ENCODE measurements around the gene TSPAN9.

The TSPAN9 gene

DNA sequence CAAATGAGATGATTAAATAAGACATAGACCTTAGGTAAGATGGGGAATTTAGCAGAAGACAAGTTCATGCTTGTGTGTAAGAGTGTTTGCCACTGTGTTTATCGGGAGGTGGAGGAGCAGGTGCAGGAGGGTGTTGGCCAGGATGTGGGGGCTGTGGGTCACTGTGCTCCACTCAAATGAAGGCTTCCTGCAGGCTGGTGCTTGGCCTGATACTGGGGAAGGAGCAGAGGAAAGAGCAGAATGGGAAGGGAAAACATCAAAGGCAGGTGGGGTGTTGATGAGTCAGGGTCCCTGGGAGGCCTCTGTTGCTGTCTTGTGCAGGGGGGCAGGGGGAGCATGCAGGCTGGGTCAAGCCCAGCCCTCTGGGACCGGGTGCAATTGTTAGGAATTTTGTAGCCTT lies 126.5 kb downstream of the TSPAN9 start:
- Histone ChIP-seq H3K4me3 (ENCODE audit: low read length) (no peak overlapping the region), H3K4me1 (ENCODE audit: insufficient read depth, low read length) (peaks cover 9% of the 10 kb centered on the region; the same call in 1 of the 2 replicates), H3K9ac (ENCODE audit: low read depth, low read length) (no peak overlapping the region), H3K9me3 (ENCODE audit: insufficient read depth, low read depth, low read length) (no peaks in the 10 kb centered on the region), H3K27ac (ENCODE audit: low read length) (no peak overlapping the region), H3K36me3 (ENCODE audit: insufficient read depth, low read depth, low read length) (no peaks in the 10 kb centered on the region), H3K27me3 (ENCODE audit: insufficient read depth, low read length) (peaks cover 46% of the 10 kb centered on the region)

DNA sequence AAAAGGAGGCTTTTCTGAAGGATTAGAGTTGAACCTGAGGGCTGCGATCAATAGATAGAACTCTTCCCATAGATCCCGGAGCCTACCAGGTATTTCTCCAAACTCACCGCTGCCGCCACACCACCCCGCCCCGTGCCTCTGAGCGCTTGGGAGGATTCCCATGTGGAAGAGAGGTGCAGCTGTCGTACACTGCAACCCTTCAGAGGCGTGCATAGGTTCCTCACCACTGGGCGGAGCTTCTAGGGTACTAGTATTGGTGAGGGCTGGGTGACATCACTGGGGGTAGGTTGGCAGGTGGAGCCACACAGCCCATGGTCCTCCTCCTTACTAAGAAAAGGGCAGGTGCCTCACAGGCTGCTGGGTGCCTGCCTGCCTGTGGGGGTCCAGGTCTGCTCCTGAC lies 127.0 kb downstream of the TSPAN9 start:
- H3K27ac ChIP-seq (ENCODE audit: low read length): no peak overlapping the region

DNA sequence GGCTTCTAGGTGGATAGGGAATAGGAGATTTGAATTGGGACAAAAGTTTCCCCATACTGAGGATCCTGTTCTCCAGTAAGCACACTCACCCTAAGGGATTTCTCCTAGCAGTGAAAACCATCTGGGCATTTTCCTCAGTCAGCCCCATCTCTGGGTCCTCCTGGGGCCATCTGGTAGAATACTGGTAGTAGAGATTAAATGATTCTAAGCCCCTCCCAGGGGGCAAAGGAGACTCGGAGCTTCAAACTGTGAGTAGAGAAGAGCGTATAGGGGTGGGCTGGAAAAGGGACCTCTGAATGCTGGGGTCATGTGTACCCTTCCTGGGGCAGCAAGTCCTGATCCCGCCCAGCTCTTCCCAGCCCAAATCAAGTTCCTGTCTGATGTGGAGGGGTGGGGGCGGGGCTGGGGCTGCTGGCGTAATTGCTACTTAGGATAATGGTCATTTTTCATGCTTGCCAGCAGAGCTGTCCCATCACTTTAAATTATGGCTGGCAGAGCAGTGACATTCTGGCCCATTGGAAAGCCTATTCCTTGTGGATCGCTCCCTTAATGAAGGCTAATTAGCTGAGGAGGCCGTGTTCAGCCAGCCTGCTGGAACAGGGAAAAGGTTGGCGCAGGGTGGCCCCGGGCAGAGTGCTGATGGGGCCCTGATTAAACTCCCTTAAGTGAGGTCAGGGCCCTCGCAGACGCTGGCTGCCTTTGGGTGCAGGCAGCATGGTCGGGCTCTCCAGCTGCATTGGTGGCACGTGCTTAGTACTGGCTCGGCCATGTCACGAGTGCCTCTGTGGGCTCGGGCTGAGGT lies 127.8 kb downstream of the TSPAN9 start:
- Histone ChIP-seq H3K27me3 (ENCODE audit: insufficient read depth, low read length) (peaks cover 34% of the 10 kb centered on the region), H3K27ac (ENCODE audit: low read length) (no peak overlapping the region), H3K4me3 (ENCODE audit: low read length) (no peak overlapping the region)

More for the DNA sequence above, 127.0 kb downstream of the TSPAN9 start:
- no peaks in the 10 kb centered on the region for H3K9me3 ChIP-seq (ENCODE audit: insufficient read depth, low read depth, low read length)
- H3K9ac ChIP-seq (ENCODE audit: low read depth, low read length): no peak overlapping the region
- H3K27me3 ChIP-seq (ENCODE audit: insufficient read depth, low read length): peaks cover 42% of the 10 kb centered on the region
- H3K4me1 ChIP-seq (ENCODE audit: insufficient read depth, low read length): peaks cover 9% of the 10 kb centered on the region; the same call in 1 of the 2 replicates
- H3K4me3 ChIP-seq (ENCODE audit: low read length): no peak overlapping the region
- H3K36me3 ChIP-seq (ENCODE audit: insufficient read depth, low read depth, low read length): no peaks in the 10 kb centered on the region

DNA sequence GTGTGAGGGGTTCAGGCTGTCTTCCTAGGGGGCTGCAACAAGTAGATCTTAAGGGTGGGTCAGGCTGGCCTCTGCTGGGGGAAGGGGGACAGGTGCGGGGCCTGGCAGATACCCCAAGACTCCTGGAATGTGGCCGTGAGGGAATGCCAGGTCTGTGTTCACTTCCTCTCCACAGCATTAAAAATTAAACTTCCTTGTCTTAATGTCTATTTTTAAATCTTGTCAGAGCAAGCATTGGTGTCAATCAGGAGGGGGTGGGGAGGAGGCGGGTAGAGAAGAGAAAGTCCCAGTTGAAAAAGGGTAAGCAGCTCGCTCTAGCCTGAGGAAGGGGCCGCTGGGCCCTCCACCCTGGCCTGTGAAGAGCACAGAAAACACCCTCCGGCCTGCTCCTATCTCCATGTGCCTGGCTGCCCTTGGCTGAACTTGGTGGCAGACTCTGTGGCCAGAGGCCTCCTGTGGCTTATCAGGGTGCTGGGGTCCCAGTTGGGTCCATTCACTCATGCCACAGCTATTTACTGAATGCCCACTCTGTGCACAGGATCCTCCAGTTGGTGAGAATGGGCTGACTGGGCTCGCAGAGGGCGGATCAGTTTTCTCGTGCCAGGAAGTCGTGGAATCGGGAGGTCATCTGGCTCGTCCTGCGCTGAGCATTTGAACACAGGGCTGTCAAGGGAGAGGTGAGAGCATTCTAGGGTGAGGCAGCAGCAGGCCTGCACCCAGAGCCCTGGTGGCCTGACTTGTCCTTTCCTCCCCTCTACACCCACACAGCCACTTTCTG lies 128.8 kb downstream of the TSPAN9 start:
- H3K27me3 ChIP-seq (ENCODE audit: insufficient read depth, low read length): peaks cover 25% of the 10 kb centered on the region
- H3K9me3 ChIP-seq (ENCODE audit: insufficient read depth, low read depth, low read length): no peaks in the 10 kb centered on the region
- H3K4me1 ChIP-seq (ENCODE audit: insufficient read depth, low read length): peaks cover 9% of the 10 kb centered on the region; the same call in 1 of the 2 replicates
- H3K36me3 ChIP-seq (ENCODE audit: insufficient read depth, low read depth, low read length): no peaks in the 10 kb centered on the region
- no peak overlapping the region for H3K9ac ChIP-seq (ENCODE audit: low read depth, low read length)
- no peak overlapping the region for H3K4me3 ChIP-seq (ENCODE audit: low read length)
- no peak overlapping the region for H3K27ac ChIP-seq (ENCODE audit: low read length)

More for the DNA sequence above, 127.8 kb downstream of the TSPAN9 start:
- Histone ChIP-seq H3K9me3 (ENCODE audit: insufficient read depth, low read depth, low read length) (no peaks in the 10 kb centered on the region), H3K4me1 (ENCODE audit: insufficient read depth, low read length) (peaks cover 9% of the 10 kb centered on the region; the same call in 1 of the 2 replicates), H3K9ac (ENCODE audit: low read depth, low read length) (no peak overlapping the region), H3K36me3 (ENCODE audit: insufficient read depth, low read depth, low read length) (no peaks in the 10 kb centered on the region)

DNA sequence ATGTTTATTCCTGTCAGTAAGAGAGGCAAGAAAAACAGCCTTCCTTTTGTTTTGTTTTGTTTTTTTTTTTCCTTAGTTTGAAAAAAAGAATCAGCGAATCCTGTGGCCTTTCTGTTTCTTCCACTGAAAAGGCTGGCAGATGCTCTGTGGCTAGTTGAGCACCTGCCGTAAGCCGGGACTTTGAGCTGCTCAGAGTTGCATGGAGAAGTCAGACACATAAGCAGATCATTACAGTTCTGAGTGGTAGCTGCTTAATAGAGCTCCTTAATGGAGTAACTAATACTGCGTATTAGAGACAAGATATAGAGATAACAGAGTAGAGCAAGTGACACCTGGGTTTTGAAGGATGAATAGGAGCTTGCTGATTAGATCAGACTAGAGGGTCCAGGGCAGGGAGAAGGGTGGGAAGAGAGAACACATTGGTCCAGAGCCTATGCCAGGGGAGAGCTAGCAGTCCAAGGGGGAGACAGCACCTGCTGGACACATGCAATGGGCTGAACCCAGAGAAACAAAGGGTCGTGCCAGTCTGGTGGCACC lies 129.4 kb downstream of the TSPAN9 start:
- no peak overlapping the region for H3K9ac ChIP-seq (ENCODE audit: low read depth, low read length)
- peaks cover 18% of the 10 kb centered on the region for H3K27me3 ChIP-seq (ENCODE audit: insufficient read depth, low read length)
- H3K27ac ChIP-seq (ENCODE audit: low read length): no peak overlapping the region
- H3K9me3 ChIP-seq (ENCODE audit: insufficient read depth, low read depth, low read length): no peaks in the 10 kb centered on the region
- H3K36me3 ChIP-seq (ENCODE audit: insufficient read depth, low read depth, low read length): no peaks in the 10 kb centered on the region
- peaks cover 5% of the 10 kb centered on the region; the same call in 1 of the 2 replicates for H3K4me1 ChIP-seq (ENCODE audit: insufficient read depth, low read length)
- no peak overlapping the region for H3K4me3 ChIP-seq (ENCODE audit: low read length)

DNA sequence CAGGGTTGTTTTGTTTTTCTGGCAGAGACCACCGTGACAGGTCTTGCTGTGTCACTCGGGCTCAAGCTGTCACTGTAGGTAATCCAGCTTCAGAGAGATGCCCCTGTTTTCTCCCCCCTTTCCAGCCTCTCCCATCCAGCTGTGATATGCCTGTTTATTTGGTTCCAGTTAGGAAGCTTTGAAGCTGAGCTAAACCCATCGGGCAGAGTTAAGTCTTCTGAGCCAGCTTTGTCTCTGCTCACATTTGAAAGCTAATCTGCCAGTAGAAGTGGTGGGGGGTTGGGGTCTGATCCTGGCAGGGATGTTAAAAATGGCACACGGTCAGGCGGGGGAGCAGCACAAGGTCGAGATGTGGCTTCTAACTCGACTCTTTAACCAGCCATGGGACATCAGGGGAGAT lies 130.0 kb downstream of the TSPAN9 start:
- H3K9ac ChIP-seq (ENCODE audit: low read depth, low read length): no peak overlapping the region
- peaks cover 13% of the 10 kb centered on the region for H3K27me3 ChIP-seq (ENCODE audit: insufficient read depth, low read length)
- no peaks in the 10 kb centered on the region for H3K9me3 ChIP-seq (ENCODE audit: insufficient read depth, low read depth, low read length)
- H3K4me3 ChIP-seq (ENCODE audit: low read length): no peak overlapping the region
- H3K4me1 ChIP-seq (ENCODE audit: insufficient read depth, low read length): peaks cover 5% of the 10 kb centered on the region; the same call in 1 of the 2 replicates
- no peaks in the 10 kb centered on the region for H3K36me3 ChIP-seq (ENCODE audit: insufficient read depth, low read depth, low read length)
- no peak overlapping the region for H3K27ac ChIP-seq (ENCODE audit: low read length)

DNA sequence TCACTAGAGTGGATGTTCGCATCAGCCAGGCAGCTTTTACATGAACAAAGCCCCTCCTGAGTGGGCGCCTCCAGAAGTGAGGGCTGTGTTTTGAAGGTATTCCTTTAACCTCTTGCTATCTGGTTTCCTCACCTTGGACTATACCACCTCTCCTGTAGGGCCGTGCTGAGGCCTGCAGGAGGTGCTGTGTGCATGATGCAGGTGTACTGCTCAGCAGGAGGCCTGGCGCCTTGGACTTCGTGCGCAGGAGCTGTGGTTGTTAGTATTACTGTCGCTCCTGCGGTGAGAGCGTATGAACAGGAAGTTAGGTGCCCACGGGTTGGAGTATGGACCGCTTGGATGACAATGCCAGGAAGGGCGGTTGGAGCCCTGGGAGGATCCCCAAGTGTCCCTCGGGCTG lies 130.7 kb downstream of the TSPAN9 start:
- H3K4me3 ChIP-seq (ENCODE audit: low read length): no peak overlapping the region
- H3K27me3 ChIP-seq (ENCODE audit: insufficient read depth, low read length): peaks cover 6% of the 10 kb centered on the region
- peaks cover 5% of the 10 kb centered on the region; the same call in 1 of the 2 replicates for H3K4me1 ChIP-seq (ENCODE audit: insufficient read depth, low read length)
- H3K36me3 ChIP-seq (ENCODE audit: insufficient read depth, low read depth, low read length): no peaks in the 10 kb centered on the region
- no peak overlapping the region for H3K27ac ChIP-seq (ENCODE audit: low read length)
- H3K9ac ChIP-seq (ENCODE audit: low read depth, low read length): no peak overlapping the region
- no peaks in the 10 kb centered on the region for H3K9me3 ChIP-seq (ENCODE audit: insufficient read depth, low read depth, low read length)

DNA sequence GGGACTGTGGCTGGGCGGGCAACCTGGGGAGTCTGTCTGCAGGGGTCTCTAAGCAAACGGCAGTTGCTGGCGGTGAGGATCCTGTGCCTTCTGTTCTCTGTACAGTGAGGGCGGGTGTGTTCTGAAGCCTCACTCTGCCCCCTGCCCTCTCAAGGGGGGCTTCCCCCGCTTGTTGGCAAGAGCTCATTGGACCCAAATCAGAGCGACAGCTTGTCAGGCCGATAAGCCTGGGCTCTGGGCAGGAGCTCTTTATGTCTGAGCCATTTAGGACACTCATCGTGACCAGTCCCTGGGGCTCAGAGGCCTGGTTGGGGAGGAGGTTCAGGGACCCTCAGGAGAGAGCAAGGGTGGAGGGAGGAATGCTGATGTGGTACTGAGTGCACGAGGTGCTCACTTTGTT lies 136.0 kb downstream of the TSPAN9 start:
- Histone ChIP-seq H3K27me3 (ENCODE audit: insufficient read depth, low read length) (no peaks in the 10 kb centered on the region), H3K36me3 (ENCODE audit: insufficient read depth, low read depth, low read length) (no peaks in the 10 kb centered on the region), H3K9me3 (ENCODE audit: insufficient read depth, low read depth, low read length) (no peaks in the 10 kb centered on the region), H3K4me3 (ENCODE audit: low read length) (no peak overlapping the region), H3K27ac (ENCODE audit: low read length) (no peak overlapping the region), H3K9ac (ENCODE audit: low read depth, low read length) (no peak overlapping the region), H3K4me1 (ENCODE audit: insufficient read depth, low read length) (peaks cover 19% of the 10 kb centered on the region)

DNA sequence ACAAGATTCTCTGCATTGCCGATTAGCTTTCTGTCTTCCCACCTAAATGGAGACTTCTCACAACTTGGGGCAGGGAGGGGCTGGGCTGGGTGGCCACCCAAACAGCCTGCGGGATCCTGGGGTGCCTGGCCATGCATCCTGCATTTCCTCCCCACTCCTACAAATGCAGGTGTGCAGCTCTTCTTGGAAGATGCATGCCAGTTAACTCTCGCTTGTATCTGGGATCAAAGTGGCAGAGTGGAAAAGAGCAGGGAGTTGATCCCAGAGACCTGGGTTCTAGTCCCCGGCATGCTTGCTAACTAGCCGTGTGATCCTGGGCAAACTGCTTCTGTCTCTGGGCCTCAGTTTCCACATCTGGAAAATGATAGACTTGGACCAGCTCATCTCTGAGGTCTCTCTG lies 136.6 kb downstream of the TSPAN9 start:
- H3K27me3 ChIP-seq (ENCODE audit: insufficient read depth, low read length): no peaks in the 10 kb centered on the region
- H3K4me1 ChIP-seq (ENCODE audit: insufficient read depth, low read length): peaks cover 19% of the 10 kb centered on the region
- no peak overlapping the region for H3K27ac ChIP-seq (ENCODE audit: low read length)
- no peaks in the 10 kb centered on the region for H3K36me3 ChIP-seq (ENCODE audit: insufficient read depth, low read depth, low read length)
- H3K4me3 ChIP-seq (ENCODE audit: low read length): no peak overlapping the region
- 0 out of 2 replicates have a peak overlapping the region, but pooled peaks have one; percentile 1 for H3K9ac ChIP-seq (ENCODE audit: low read depth, low read length)
- no peaks in the 10 kb centered on the region for H3K9me3 ChIP-seq (ENCODE audit: insufficient read depth, low read depth, low read length)

DNA sequence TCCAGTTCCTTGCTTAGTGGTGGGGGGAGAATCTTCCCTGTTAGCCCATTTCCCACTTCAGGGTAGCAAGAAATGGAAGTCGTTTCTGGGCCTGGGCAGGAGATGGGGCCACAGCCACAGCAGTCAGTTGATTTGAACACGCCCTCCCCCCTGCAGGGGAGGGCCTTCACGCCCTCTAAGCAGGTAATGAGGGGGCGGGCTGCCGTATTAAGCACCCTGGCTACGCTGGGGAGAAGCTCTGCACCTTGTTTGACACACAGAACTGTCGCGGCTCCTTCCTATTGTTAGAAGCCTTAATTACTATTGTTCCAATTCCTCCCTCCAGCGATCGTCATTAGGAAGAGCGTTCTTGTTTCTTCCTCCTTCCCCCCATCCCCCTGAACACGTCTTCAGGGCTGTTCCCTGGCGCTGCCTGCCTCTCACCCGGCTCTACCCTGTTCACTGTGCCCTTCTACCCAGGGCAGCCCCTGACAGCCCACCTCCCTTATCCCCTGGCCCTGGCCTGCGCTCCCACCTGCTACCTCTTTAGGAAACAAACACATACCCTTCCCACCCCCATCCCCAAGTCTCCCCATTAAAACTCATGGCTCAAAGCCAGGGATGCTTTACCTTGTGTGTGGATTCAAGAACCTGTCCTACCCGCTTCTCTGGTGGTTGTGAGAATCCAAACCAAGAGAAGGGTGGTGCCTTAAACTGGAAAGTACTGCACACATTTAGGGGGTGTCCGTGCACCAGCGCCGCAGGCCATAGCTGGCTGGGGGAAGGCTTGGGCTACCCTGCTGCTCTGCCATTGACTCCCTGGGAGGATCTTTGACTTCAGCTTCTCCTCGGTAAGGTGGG lies 137.6 kb downstream of the TSPAN9 start:
- Histone ChIP-seq H3K27ac (ENCODE audit: low read length) (no peak overlapping the region), H3K4me1 (ENCODE audit: insufficient read depth, low read length) (peaks cover 19% of the 10 kb centered on the region), H3K4me3 (ENCODE audit: low read length) (peak overlapping the region; percentile 24; the same call in 1 of the 2 replicates), H3K36me3 (ENCODE audit: insufficient read depth, low read depth, low read length) (no peaks in the 10 kb centered on the region), H3K27me3 (ENCODE audit: insufficient read depth, low read length) (no peaks in the 10 kb centered on the region), H3K9ac (ENCODE audit: low read depth, low read length) (no peak overlapping the region), H3K9me3 (ENCODE audit: insufficient read depth, low read depth, low read length) (no peaks in the 10 kb centered on the region)

DNA sequence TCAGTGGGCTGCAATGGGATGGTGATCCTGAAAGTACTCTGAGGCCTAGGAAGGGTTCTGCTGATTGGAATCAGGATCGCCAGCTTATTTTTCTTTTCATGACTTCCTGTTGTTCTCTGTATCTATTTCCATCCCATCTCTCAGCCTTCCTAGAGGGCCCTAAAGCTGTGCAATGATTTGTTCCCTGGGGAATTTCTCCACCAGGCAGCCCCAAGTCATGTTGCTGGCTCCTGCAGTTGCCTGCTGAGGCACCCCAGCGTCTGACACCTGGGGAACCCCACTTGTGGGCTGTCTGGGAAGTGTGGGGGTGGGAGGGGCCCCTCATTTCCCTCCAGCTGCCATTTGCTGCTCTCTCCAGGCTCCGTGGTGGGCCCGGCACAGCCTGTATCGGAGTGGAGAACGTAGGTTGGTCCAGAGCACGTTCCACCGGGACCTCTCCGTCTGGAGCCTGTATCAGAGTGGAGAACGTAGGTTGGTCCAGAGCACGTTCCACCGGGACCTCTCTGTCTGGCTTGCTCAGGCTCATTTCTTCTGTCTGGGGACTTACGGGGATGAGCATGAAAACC lies 138.3 kb downstream of the TSPAN9 start:
- H3K36me3 ChIP-seq (ENCODE audit: insufficient read depth, low read depth, low read length): no peaks in the 10 kb centered on the region
- H3K27ac ChIP-seq (ENCODE audit: low read length): no peak overlapping the region
- H3K4me3 ChIP-seq (ENCODE audit: low read length): no peak overlapping the region
- H3K27me3 ChIP-seq (ENCODE audit: insufficient read depth, low read length): no peaks in the 10 kb centered on the region
- H3K9ac ChIP-seq (ENCODE audit: low read depth, low read length): no peak overlapping the region
- peaks cover 19% of the 10 kb centered on the region for H3K4me1 ChIP-seq (ENCODE audit: insufficient read depth, low read length)
- H3K9me3 ChIP-seq (ENCODE audit: insufficient read depth, low read depth, low read length): no peaks in the 10 kb centered on the region
